Measurements from ENCODE around the gene HSD17B12. TPM values are rescaled to one million over a fixed set of nuclear protein-coding genes. Genes with fewer than 3 reads are reported as not detected.

The HSD17B12 gene
- polyA plus RNA-seq, 1 donor from 2014 or later = 58.8 TPM

DNA sequence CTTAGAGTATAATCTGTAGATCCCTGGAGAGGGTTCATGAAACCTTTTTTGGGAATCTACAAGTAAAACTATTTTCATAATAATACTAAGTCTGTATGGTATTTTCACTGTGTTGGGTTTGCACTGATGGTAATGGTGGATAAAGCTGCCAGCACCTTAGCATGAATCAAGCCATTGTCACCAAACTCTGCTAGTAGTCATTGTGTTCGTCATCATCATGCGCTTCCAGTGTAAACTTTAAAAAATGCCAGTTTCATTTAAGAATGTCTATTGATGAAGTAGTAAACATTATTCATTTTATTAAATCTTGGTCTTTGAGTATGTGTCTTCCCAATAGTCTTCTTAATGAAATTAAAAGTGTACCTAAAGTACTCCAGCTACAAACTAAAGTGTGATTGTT lies 215.1 kb downstream of the HSD17B12 start:
- no peaks in the 10 kb centered on the region for H3K9me2 ChIP-seq (ENCODE audit: insufficient read depth, low read length)
- H3K4me2 ChIP-seq (ENCODE audit: low read length) = no peak overlapping the region
- no peak overlapping the region for H3K27ac ChIP-seq (ENCODE audit: low read length)
- H3K9ac ChIP-seq (ENCODE audit: low read length) = no peak overlapping the region
- H3F3A ChIP-seq (ENCODE audit: insufficient read depth, low read length, poor library complexity, severe bottlenecking) = no peaks in the 10 kb centered on the region
- no peaks in the 10 kb centered on the region for H3K36me3 ChIP-seq (ENCODE audit: insufficient read depth, low read length)
- H3K79me2 ChIP-seq (replicated peaks; ENCODE audit: insufficient read depth, low read length) = no peaks in the 10 kb centered on the region
- no peak overlapping the region for H3K4me3 ChIP-seq (ENCODE audit: low read length)
- H4K20me1 ChIP-seq (ENCODE audit: insufficient read depth) = no peaks in the 10 kb centered on the region
- TF ChIP-seq REST (IDR thresholded peaks at IDR 0.05; ENCODE audit: borderline replicate concordance) = no peak
- TF ChIP-seq CTCF (IDR thresholded peaks at IDR 0.05; ENCODE audit: poor library complexity, severe bottlenecking) = no peak
- no peak for TF ChIP-seq RAD21 (conservative IDR thresholded peaks at IDR 0.05)
- TF ChIP-seq TAF1 (IDR thresholded peaks at IDR 0.05; ENCODE audit: low read depth) = no peak
- TF ChIP-seq POLR2AphosphoS5 (IDR thresholded peaks at IDR 0.05) = no peak
- TF ChIP-seq SMC3 (conservative IDR thresholded peaks at IDR 0.05; ENCODE audit: poor library complexity) = no peak
- H3K27me3 ChIP-seq (ENCODE audit: insufficient read depth, low read depth, low read length) = no peaks in the 10 kb centered on the region
- H3K9me3 ChIP-seq (ENCODE audit: low read length) = peaks cover 5% of the 10 kb centered on the region
- H2AFZ ChIP-seq (ENCODE audit: low read depth, low read length) = no peak overlapping the region

DNA sequence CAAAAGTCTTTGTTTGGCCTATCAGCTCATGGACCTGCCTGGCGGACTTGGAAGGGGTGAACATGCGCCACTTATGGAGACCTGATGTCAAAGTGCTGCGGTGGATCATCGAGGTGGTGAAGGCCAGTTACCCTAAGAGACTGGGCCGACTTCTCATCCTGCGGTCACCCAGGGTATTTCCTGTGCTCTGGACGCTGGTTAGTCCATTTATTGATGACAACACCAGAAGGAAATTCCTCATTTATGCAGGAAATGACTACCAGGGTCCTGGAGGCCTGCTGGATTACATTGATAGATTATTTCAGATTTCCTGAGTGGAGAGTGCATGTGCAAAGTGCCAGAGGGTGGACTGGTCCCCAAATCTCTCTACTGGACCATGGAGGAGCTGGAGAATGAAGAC lies 218.0 kb downstream of the HSD17B12 start:
- H3K9me2 ChIP-seq (ENCODE audit: insufficient read depth, low read length) = no peaks in the 10 kb centered on the region

More for the DNA sequence above, 218.0 kb downstream of the HSD17B12 start:
- H3F3A ChIP-seq (ENCODE audit: insufficient read depth, low read length, poor library complexity, severe bottlenecking) = no peaks in the 10 kb centered on the region
- H3K4me3 ChIP-seq (ENCODE audit: low read length) = no peak overlapping the region
- peaks cover 6% of the 10 kb centered on the region for H3K36me3 ChIP-seq (ENCODE audit: insufficient read depth, low read length)
- no peak overlapping the region for H3K27ac ChIP-seq (ENCODE audit: low read length)
- H3K27me3 ChIP-seq (ENCODE audit: insufficient read depth, low read depth, low read length) = no peaks in the 10 kb centered on the region
- H4K20me1 ChIP-seq (ENCODE audit: insufficient read depth) = no peaks in the 10 kb centered on the region
- TF ChIP-seq EZH2 (IDR thresholded peaks at IDR 0.05; ENCODE audit: borderline replicate concordance, insufficient read depth, low read length, poor library complexity, severe bottlenecking) (no peak), EP300 (conservative IDR thresholded peaks at IDR 0.05; ENCODE audit: poor library complexity, severe bottlenecking) (no peak), SMC3 (conservative IDR thresholded peaks at IDR 0.05; ENCODE audit: poor library complexity) (no peak), REST (IDR thresholded peaks at IDR 0.05; ENCODE audit: borderline replicate concordance) (no peak)
- no peak overlapping the region for H3K4me2 ChIP-seq (ENCODE audit: low read length)
- H3K9me3 ChIP-seq (ENCODE audit: low read length) = peaks cover 5% of the 10 kb centered on the region
- H3K79me2 ChIP-seq (replicated peaks; ENCODE audit: insufficient read depth, low read length) = no peaks in the 10 kb centered on the region
- H3K9ac ChIP-seq (ENCODE audit: low read length) = no peak overlapping the region
- no peak overlapping the region for H2AFZ ChIP-seq (ENCODE audit: low read depth, low read length)

Data from neural cell (in vitro differentiated cells).